GM12878 (cell line): ENCODE measurements around the gene OSBPL10.

Experiments
- EED ChIP-seq: sonication (generic); IDR thresholded peaks from 2 replicates; pipeline ENCODE4 v1.6.1; 2016; ENCODE audit warnings: antibody characterized with exemption, low read depth
- ESRRA ChIP-seq: IDR thresholded peaks from 2 replicates; pipeline ENCODE4 v1.6.1; 2012; ENCODE audit warnings: mild to moderate bottlenecking, low read length, improper control_type of control experiment
- MYC ChIP-seq: IDR thresholded peaks from 2 replicates; pipeline ENCODE4 v1.6.1; 2011; ENCODE audit warnings: mild to moderate bottlenecking, low read length, moderate library complexity, inconsistent platforms; ENCODE audit not compliant: insufficient read depth, insufficient replicate concordance, insufficient read length, severe bottlenecking
- NFIC ChIP-seq: IDR thresholded peaks from 2 replicates; pipeline ENCODE4 v1.6.1; 2012; ENCODE audit warnings: low read depth, mild to moderate bottlenecking, inconsistent platforms, low read length, moderate library complexity
- RBBP5 ChIP-seq: fragments of 200-600 bp; sonication (generic); conservative IDR thresholded peaks from 2 replicates; pipeline ENCODE4 v1.6.1; 2016
- SP1 ChIP-seq: IDR thresholded peaks from one replicate; pipeline ENCODE4 v1.6.1; 2011; ENCODE audit warnings: low read depth, low read length
- SPI1 ChIP-seq: IDR thresholded peaks from 2 replicates; pipeline ENCODE4 v1.6.1; 2011; ENCODE audit warnings: low read depth, mild to moderate bottlenecking, low read length, moderate library complexity, borderline replicate concordance; ENCODE audit not compliant: insufficient read depth
- SREBF2 ChIP-seq: IDR thresholded peaks from 2 replicates; pipeline ENCODE4 v1.6.1; 2012; ENCODE audit warnings: mild to moderate bottlenecking, low read length
- YY1 ChIP-seq: IDR thresholded peaks from 2 replicates; pipeline ENCODE4 v1.6.1; 2011; ENCODE audit warnings: low read depth, mild to moderate bottlenecking, low read length
- ZNF274 ChIP-seq: IDR thresholded peaks from one replicate; pipeline ENCODE4 v1.8.0; 2011; ENCODE audit not compliant: insufficient read length, insufficient read depth
- TF ChIP-seq, protein P1 (sequence below), 3 experiments: IDR thresholded peaks in 2 of 3; conservative IDR thresholded peaks in 1 of 3; 2 replicates each; pipeline ENCODE4 v1.5.1; 2011; ENCODE audit warnings: low read depth in 3 of 3, low read length in 3 of 3, mild to moderate bottlenecking in 3 of 3, control low read depth in 2 of 3, moderate library complexity in 2 of 3, inconsistent platforms in 1 of 3, mixed read lengths in 1 of 3; ENCODE audit not compliant: control insufficient read depth in 2 of 3, insufficient read depth in 1 of 3; ENCODE audit errors: extremely low read depth in 1 of 3
- TF ChIP-seq, protein P2 (sequence below): IDR thresholded peaks from 2 replicates; pipeline ENCODE4 v1.6.1; 2011; ENCODE audit warnings: low read depth, mild to moderate bottlenecking, low read length, moderate library complexity, borderline replicate concordance; ENCODE audit errors: extremely low read depth

DNA sequence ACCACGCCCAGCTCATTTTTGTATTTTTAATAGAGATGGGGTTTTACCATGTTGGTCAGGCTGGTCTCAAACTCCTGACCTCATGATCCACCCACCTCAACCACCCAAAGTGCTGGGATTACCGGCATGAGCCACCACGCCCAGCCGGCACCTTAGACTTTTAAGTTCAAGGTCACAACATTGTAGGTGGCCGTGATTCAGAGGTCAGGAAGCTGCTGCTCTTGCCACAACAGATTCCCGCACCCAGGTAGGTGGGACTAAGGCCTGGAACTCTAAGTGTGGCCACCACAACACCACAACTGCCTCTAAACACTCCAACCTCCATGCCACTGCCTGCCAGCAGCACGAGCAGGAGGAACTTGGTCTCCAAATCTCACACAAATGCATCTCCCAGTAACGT is 251.5 kb downstream of the OSBPL10 start:
- TF ChIP-seq SP1 (no peak), ZNF274 (no peak), MYC (no peak), ESRRA (no peak), SPI1 (no peak), NFIC (no peak), EED (no peak), RBBP5 (no peak), YY1 (no peak), SREBF2 (no peak)
- TF ChIP-seq, protein P1, sequence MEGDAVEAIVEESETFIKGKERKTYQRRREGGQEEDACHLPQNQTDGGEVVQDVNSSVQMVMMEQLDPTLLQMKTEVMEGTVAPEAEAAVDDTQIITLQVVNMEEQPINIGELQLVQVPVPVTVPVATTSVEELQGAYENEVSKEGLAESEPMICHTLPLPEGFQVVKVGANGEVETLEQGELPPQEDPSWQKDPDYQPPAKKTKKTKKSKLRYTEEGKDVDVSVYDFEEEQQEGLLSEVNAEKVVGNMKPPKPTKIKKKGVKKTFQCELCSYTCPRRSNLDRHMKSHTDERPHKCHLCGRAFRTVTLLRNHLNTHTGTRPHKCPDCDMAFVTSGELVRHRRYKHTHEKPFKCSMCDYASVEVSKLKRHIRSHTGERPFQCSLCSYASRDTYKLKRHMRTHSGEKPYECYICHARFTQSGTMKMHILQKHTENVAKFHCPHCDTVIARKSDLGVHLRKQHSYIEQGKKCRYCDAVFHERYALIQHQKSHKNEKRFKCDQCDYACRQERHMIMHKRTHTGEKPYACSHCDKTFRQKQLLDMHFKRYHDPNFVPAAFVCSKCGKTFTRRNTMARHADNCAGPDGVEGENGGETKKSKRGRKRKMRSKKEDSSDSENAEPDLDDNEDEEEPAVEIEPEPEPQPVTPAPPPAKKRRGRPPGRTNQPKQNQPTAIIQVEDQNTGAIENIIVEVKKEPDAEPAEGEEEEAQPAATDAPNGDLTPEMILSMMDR (IDR thresholded peaks at IDR 0.05 in 2 of 3, conservative IDR thresholded peaks at IDR 0.05 in 1 of 3; ENCODE audit: control insufficient read depth in 2 of 3, extremely low read depth in 1 of 3, insufficient read depth in 1 of 3, low read depth in 3 of 3, low read length in 3 of 3) = no peak
- TF ChIP-seq, protein P2, sequence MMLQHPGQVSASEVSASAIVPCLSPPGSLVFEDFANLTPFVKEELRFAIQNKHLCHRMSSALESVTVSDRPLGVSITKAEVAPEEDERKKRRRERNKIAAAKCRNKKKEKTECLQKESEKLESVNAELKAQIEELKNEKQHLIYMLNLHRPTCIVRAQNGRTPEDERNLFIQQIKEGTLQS = no peak
